GM23248 (cell line): ENCODE measurements around the gene ADAMTS3.

ENCODE experiments used
- EZH2 ChIP-seq: fragments of 200-600 bp; sonication (generic); IDR thresholded peaks from 2 replicates; pipeline ENCODE4 v1.6.1; 2018; ENCODE audit warnings: antibody characterized with exemption, mild to moderate bottlenecking; ENCODE audit not compliant: insufficient read depth, poor library complexity, severe bottlenecking
- EZH2phosphoT487 ChIP-seq: fragments of 200-600 bp; sonication (generic); IDR thresholded peaks from 2 replicates; pipeline ENCODE4 v1.6.1; 2018; ENCODE audit warnings: antibody characterized with exemption, moderate library complexity, mild to moderate bottlenecking, low read depth; ENCODE audit not compliant: insufficient read depth

- TF ChIP-seq EZH2phosphoT487, result no peak
- no peak for TF ChIP-seq EZH2
These were observed 178.6 kb downstream of the ADAMTS3 start for GRCh38 chr4:72390409-72390808.
